Heart left ventricle (tissue), 13 donors: ENCODE measurements around the gene VAT1.

Experiments
- CTCF ChIP-seq, 12 donors: fragments of 200-600 bp; sonication (generic) in 4 of 12; IDR thresholded peaks; one replicate each; pipeline versions ENCODE4 v1.5.0 to v1.8.0; 2018 to 2022; ENCODE audit warnings: antibody characterized with exemption in 12 of 12, mild to moderate bottlenecking in 5 of 12
- POLR2A ChIP-seq, 2 donors: fragments of 450-650 bp; IDR thresholded peaks; one replicate each; pipeline ENCODE4 v1.6.1; 2017; ENCODE audit warnings: antibody characterized with exemption in 2 of 2, mild to moderate bottlenecking in 2 of 2, moderate library complexity in 2 of 2
- donor health status: ischemic (EF 13 %, LVEDD 7.1; RV severe dilation, severe dysfunction).
- donor health status: DM: no; HTN: yes; CAD: no.
- donor health status: DM: no; HTN: no; CAD: no.
- donor health status: ischemic (EF 25% LVEDD 6.9; RV normal size, moderate dysfunction).
- donor health status: ischemic (EF 25% LVEDD 5.7; RV mildly dilated, moderate dysfunction).
- donor health status: ischemic (EF 35%, LVEDD 5.7; RV mildly dilated, moderate dysfunction).
- donor health status: nonischemic (EF 11% LVEDD 7.7; RV severe dilation, severe dysfunction).
- donor health status: DM: yes; HTN: yes; CAD: no.
- donor health status: PGD.
- donor health status: ischemic (EF 29% LVEDD 5.4; RV normal size, mild dysfunction).
- donor health status: nonischemic (EF 23%, LVEDD 6.1; RV moderate dilation, normal function).

- TF ChIP-seq CTCF (IDR thresholded peaks at IDR 0.05) (no peak), POLR2A (IDR thresholded peaks at IDR 0.05) (no peak)
Observed at GRCh38 chr17:43028221-43028861, 6.2 kb upstream of the VAT1 start.
